ENCODE measurements around the gene NBAS.

The NBAS gene

DNA sequence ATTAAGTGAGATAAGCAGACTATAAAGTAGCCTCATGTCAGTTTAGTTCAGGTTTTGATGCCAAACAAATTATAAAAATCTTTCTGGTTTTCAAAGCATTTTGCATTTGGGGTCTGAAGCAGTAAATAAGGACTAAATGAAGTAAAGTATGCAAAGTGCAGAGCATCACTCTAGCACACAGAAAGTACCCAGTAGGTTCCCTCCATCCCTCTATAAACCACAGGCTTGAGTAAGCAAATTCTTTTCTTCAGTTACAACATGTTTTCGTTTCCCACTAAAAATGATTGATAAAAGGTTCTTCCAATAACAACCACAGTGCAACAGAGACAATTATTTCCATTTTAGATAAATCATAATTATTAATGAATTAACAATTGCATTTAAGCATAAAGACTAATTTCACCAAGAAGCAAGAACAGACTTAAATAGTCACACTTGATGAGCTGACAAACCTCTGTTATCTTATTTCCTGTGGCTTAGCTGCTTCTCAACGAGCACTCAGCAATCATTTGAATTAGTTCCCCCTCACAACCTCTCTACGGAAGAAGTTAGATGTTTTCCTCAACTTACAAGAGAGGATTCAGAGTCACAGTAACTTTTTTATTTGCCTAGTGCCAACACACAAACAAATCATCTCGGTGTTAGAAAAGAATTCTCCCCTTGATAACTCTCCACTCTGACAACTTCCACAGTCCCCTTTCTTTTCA lies 249.8 kb downstream of the NBAS start:
- DNase-seq (ENCODE audit: low read depth in 2 of 2) = no peak

DNA sequence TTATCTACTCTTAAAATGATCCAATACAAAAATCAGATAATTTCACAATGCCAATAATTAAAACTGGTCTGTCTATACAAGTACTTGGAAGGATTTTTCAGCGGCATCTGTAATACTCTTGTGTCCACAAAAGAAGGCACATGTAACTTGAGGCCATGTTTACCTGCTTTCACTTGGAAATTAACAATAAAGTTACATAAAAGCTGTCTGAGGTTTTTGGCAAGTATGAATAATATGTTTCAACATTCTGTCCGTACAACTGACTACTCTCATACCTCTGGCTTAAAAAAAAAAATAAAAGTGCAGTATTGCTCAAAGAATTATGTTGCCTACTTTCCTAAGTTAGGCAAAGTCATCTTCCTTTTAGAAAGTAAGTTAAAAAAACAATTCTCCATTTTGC lies 253.6 kb downstream of the NBAS start:
- DNase-seq (ENCODE audit: low read depth in 2 of 2) = no peak

DNA sequence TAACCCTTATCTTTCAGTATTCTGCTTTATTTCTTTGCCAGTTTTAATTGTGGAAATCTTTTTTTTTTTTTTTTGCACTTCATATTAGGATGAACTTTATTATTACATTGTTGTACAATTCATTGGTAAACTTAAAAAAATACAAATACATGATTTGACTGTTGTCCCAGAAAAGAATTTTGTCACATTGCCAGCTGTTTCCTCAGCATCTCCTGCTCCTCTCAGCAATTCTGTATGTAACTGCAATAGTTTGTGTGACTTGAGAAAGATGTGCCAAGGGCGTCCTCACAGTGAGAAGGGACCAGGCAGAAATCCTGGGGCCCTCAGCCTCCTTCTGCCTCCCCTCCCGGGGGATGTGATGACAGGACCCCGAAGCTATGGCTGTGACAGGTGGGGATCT lies 254.4 kb downstream of the NBAS start:
- DNase-seq (ENCODE audit: low read depth in 2 of 2) = no peak

DNA sequence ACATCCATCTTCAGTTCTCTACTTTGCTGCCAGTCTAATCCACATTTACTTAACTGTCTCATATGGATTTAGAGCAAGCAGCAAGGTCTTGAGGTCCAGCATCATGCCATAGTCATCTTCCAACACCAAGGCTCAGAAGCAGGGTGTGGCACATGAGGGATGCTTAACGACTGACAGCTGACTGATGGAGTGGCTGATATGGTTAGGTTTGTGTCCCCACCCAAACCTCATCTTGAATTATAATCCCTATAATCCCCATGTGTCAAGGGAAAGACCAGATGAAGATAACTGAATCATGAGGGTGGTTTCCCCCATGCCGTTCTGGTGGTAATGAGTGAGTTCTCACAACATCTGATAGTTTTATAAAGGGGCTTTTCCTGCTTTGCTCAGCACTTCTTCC lies 257.3 kb downstream of the NBAS start:
- DNase-seq (ENCODE audit: low read depth in 2 of 2) = no peak

DNA sequence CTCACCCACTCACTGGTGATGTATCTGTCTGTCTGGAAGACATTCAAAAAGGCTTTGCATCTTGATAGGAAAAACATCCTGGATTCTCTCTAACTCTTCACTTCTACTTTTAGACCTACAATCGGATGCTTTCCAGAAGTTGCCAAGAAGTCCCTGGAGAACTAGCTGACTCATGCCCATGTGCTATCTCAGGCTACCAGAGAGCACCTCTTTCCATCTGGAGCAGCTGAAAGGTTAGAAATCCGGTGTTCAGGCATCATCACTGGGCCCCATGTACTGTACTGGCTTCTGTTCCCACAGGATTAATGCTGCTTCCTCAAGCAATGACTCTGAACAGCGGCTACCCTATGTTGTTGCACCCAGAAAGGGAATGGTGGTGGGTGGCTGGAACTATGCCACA lies 259.0 kb downstream of the NBAS start:
- no peak for DNase-seq (ENCODE audit: low read depth in 2 of 2)

DNA sequence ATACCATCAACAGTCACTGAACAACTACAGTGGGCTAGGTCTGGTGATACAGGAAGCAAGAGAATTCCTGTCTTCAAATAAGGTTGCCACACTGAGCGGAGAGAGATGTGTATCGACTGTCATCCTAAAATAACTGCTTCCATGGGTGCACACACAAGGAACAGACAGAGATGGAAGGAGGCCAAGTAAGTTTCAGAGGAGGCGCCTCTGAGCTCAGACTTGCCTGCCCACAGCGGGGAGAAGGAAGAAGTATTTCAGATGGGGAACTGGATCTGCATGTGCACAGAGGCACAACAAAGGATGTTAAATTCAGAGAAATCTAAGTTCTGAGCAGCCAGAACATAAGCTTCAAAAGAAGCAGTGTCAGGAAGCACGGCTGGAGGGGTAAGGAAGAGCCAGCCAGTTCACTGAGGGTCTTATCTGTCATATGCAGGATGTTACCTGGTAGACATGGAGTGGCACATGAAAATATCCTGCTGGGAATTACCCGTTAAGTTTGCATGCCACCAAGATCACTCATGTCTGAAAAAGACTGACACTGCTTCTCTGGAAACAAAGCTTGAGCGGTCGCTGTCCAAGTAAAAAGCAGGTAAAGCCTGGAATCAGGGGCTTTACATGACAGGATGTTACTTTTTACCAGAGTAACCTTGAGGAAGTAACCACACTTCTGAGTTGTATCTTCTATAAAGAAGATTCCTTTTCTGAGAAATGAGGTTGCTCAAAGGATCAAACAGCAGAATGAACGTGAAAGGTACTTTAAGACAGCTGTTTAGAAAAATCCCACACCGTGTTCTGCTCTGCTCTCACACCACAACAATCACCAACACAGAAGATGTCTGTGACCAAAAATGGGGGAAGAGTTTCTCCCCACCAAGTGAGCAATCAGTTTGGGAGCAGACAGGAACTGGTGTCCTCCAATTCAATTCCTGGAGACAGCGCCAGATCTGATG lies 260.2 kb downstream of the NBAS start:
- DNase-seq (ENCODE audit: low read depth in 2 of 2) = no peak

DNA sequence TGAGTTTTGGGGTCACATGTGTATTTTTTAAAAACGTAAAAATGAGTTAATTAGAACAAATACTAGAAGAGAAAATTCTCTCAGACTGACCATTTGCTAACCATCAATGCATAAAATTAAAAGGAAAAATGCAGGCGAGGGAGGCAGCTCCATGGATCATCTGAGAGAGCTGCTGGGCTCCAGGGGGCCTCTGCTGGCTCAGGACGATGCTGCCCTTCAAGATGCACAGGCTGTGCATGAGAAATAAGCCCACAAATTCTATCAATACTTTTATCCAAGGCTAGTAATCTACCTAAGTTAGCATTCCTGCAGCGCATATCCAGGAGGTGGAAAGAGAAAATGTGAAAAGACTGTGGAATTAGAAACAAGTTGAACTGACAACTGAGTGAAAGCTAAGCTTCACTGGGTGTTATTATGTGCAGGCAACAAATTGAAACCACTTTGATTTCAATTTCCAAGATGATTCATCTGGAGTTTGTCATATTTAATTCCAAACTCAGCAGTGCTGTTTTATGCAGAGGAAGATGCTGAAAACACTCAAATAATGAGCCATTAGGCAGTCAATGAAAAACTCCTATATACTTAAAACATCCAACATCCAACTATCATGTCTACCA lies 261.1 kb downstream of the NBAS start:
- no peak for DNase-seq (ENCODE audit: low read depth in 2 of 2)

DNA sequence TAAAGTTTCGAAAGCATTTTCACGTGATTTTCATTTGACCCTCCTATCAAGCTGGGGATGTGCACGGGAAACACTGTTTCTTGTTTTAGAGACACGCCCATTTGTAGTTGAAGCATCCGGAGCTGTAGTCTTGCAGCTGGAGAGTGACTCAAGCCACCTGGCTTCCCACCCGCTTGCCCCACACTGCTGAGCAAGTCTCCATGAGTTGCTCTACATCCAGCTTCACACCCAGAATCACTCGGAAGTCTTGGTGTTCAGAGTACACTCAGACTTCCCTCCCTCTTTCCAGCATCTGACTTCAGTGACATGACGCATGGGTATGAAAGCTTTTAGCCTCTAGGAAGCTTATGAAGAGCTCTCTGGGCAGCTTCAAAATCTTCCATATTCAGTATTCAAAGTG lies 262.4 kb downstream of the NBAS start:
- no peak for DNase-seq (ENCODE audit: low read depth in 2 of 2)

DNA sequence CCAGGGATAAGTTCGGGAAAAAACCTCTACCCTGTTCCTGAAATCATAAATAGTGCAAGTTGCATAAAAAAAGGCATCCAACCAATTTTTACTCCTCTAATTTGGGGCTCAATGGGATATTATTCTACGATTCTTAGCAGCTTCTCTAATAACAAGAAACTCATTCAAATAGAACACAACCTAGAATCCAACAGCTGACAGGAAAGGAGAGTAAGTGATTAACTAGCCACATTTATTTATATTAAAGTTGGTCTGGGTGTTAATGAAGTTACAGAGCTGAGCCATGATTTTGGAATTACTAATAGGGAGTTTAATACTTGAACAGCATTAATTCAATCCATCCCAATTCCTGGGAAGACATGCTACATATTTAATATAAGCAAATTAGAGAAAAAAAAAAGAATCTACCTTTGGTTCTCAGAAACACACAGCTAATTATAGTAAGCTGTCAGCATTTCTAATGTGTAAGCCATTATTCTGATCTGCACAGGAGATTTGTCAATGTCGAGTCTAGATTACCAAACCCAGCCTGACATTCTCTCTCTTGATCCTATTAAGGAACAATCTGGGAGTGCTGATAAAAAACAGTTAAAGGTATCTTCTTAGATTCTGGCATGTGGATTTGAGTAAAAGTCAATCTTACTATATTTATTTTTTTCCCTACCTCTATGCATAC lies 267.7 kb downstream of the NBAS start:
- no peak for DNase-seq (ENCODE audit: low read depth in 2 of 2)

DNA sequence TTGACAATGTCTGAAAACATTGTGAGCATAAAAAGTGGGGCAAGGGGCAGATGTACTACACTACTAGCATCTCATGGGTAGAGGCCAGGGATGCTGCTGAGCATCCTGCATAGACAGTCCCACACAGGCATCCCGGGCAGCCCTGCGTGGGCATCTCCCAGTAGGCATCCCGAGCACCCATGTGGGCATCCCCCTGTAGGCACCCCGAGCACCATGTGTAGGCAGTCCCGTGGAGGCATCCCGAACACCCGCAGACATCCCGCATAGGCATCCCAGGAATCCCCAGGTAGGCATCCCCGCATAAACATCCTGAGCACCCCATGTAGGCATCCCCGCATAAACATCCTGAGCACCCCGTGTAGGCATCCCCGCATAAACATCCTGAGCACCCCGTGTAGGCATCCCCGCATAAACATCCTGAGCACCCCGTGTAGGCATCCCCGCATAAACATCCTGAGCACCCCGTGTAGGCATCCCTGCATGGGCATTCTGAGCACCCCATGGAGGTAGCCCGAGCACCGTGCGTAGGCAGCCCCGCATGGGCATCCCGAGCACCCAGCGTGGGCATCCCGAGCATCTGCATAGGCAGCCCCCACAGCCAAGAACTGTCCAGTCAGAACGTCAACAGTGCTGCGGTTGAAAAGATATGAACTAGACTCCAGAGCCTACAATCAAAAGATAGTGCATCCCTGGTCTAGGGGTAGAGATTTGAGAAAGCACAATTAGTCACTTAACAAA lies 273.5 kb downstream of the NBAS start:
- no peak for DNase-seq (ENCODE audit: low read depth in 2 of 2)

DNA sequence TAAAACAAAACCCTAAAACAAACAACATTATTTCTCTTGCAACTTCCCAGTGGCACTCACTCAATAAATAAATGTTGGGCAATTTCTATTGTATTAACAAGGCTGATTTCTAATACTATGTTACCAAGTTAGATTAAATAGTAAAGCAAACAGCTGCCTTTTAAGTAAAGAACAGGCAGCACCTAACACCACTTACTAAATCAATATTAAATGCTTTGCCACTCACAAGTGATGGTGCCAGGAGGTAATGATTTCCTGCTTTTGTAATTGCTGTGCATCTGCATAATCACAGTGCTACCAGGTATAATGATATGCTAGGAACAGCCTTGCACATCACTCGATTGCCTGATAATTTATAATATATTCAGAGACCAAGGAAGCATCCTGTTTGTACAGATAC lies 276.5 kb downstream of the NBAS start:
- DNase-seq (ENCODE audit: low read depth in 2 of 2) = no peak

DNA sequence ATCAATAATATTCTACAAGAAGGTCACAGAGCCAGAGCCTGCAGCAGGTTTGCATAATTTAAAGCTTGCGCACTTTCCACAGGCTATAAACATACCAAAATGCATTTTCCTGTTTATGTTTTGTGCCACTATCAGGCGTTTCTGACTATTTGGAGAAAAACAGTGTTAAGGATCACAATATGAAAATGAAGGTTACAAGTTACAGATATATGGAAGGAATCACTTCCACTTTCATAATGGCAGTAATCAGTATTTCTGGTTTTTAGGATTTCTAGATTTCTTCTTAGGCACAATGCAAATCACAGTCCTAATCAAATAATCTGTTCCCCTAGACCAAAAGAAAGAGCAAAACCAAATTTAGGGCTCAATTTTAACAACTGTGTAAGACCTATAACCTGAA lies 279.5 kb downstream of the NBAS start:
- no peak for DNase-seq (ENCODE audit: low read depth in 2 of 2)

DNA sequence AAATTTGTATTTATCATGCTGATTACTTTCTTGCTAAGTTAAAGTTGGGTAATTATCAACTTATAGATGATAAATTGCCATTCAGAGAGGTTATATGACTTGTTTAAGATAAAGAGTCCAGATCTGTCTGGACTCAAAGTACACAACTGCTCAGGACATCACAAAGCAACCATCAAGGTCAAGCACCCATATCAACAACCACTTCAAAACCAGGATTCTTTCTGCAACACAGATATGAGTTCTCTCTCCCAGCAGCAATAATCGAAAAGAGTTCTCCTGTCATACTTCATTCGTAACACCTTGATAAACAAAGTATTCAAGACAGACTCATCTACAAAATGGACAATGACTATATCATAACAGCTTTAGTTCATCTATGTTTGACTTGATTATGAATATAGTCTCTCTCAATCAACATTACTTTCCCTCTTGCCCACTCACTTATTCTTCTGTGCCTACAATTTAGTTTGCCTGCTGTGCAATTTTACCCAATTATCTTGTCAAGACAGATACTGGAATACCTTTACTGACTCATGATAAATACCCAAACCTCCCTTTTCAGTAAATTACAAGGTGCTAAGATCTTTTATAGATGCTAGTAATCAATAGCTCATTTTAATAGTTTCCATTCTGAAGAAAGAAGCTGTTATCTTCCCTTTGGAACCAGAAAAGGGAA lies 281.8 kb downstream of the NBAS start:
- no peak for DNase-seq (ENCODE audit: low read depth in 2 of 2)

DNA sequence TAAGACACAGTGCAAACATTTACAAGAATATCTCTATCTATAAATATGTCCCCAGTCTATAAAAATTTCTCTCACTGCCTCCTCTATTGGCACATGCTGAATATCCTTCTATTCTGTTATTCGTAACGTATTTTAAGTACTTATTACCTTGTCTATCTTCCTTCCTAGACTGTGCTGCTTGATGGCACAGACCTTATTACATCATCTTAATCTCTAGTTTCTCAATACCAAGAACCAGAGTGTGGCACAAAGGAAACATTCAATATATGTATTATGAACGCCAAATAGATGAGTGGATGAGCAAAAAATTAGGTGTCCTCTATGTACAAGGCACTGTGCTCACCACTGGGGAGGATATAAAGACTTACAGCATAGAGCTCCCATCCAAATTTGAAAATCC lies 282.8 kb downstream of the NBAS start:
- no peak for DNase-seq (ENCODE audit: low read depth in 2 of 2)

DNA sequence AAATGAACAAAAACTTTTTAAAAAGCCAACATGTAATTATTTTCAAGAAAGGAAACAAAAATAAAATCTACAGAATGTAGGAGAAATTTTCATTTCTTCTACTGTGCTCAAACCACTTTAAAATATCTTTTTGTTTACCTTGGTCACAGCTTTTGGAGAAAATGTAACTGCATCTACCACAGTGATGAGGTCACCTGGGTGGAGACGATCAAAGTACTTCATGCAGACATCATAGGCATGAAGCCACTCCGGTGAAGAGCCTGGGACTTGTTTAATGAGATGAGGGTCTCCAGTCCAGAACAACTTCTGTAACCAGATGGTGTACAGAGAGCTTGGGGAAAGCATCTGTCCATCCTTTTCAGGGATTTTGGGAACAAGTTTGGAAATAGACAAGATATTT lies 285.8 kb downstream of the NBAS start:
- no peak for DNase-seq (ENCODE audit: low read depth in 2 of 2)

DNA sequence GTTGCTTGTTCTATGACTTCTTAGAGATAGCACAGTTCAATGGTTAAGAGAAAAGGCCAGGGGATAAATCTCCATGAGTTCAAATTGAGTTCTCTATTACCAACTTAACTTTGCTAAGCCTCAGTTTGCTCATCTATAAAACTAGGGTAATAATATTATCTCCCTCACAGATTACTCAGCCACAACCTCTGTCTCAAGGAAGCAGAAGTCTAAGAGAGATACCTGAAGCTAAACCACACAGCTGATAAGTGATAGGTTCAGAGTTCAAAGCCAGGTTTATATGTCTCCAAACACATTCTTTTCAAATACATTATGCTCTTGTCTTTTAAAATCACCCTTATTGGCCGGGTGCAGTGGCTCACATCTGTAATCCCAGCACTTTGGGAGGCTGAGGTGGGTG lies 287.7 kb downstream of the NBAS start:
- no peak for DNase-seq (ENCODE audit: low read depth in 2 of 2)

DNA sequence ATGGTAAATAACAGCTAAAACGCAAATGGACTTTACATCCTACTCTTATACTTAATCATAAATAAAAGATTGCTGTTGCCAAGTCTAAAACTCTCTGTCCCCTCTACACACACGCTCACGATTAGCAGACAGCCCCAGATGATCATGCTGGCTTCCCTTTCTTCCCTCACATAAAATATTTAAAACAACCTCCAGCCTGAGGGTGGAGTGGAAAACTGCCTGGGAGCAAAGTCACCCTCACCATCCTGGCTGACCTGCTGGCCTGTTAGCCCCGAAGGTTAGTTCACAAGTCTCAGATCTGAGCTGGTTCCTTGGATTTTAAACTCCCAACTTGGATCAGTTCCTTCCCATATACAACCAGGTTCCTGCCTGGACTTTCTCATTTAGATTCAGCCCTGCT lies 288.2 kb downstream of the NBAS start:
- no peak for DNase-seq (ENCODE audit: low read depth in 2 of 2)

DNA sequence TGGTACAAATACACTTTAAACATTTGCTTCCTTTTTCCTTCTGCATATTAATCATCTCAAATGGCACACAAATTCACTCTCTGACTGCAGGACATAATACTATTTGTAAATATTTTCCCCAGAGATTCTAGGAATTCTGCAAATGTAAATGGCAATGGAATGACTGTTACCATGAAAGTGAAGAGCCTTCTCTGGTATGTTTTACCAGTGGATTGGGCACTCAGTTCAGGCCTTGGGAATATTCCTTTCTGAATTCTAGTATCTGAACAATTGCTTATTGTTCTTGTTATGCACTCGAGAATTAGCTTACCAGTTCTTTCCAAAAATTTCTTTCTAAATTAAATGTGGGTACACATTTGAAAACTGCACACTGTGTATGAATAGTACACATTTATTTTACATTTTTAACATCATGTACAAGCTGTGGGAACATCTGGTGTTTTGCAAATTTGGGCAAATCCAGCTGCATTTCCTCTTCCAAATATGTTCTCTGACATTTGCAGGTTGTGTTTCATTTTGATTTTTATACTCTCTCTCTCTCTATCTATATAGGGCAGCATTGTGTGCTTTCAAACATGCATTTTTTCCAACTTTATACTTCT lies 289.1 kb downstream of the NBAS start:
- DNase-seq (ENCODE audit: low read depth in 2 of 2) = no peak

DNA sequence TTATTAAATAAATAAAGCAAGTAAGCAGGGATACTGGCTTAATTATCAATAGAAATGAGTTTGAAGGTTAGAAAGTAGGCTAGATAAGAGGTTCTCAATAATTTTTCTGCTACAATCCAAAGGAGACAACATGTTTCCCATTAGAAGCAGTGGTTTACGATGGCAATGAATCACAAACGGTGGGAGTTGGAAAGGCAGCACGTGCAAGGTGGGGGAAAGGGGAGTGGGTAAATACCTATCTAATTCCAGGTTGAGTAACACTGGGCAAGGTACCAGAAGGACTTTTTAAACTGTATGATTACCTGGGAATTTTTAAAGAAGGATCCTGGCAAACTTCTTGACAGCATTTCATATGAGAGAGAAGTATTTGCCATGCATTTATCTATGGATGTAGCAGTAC lies 289.9 kb downstream of the NBAS start:
- DNase-seq (ENCODE audit: low read depth in 2 of 2) = no peak

DNA sequence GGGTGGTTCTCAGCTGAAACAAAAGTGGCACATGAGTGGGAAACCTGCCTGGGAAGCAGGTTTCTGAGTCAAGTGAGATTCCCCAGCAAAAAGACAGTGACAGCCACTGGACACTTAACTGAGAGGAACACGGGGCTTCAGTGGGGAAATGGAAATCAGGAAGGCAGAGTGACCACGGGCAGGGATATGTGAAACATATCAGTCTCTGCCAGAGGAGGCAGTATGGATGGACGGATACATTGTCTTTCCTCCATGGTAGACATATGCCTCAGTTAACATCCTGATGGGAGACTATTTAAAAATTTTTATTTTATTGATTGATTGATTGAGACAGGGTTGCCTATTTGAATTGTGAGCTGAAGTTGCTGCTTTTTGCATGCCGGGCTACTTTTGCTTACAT lies 292.1 kb downstream of the NBAS start:
- no peak for DNase-seq (ENCODE audit: low read depth in 2 of 2)

DNA sequence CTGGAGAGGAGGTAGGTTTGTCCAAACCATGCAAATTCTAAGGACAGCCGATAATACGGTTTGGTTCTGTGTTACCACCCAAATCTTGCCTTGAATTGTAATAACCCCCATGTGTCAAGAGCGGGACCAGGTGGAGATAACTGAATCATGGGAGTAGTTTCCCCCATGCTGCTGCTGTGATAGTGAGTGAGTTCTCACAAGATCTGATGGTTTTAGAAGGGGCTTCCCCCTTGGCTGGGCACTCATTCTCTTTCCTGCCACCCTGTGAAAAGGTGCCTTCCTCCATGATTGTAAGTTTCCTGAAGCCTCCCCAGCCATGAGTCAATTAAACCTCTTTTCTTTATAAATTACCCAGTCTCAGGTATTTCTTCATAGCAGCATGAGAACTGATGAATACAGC lies 295.2 kb downstream of the NBAS start:
- no peak for DNase-seq (ENCODE audit: low read depth in 2 of 2)
